HG03457 (cell line): Measurements from ENCODE around the gene KCNN3.

ENCODE experiments used
- ATAC-seq: cut with Tn5 transposase; IDR thresholded peaks from one replicate; pipeline ENCODE4 v1.9.1; 2021; ENCODE audit warnings: moderate number of reproducible peaks; ENCODE audit not compliant: unreplicated experiment

Gene KCNN3

GRCh38 chr1:154861607-154862094 lies 8.4 kb downstream of the KCNN3 start:
- ATAC-seq: no peak

- peak; percentile 58 for ATAC-seq
Measured at GRCh38 chr1:154860156-154860870, 9.8 kb downstream of the KCNN3 start.

GRCh38 chr1:154859786-154860155 lies 10.3 kb downstream of the KCNN3 start:
- ATAC-seq: peak; percentile 26

GRCh38 chr1:154859151-154859785 lies 10.8 kb downstream of the KCNN3 start:
- no peak for ATAC-seq

- no peak for ATAC-seq
Measured at GRCh38 chr1:154857441-154858215, 12.5 kb downstream of the KCNN3 start.

- ATAC-seq: no peak
Measured at GRCh38 chr1:154857022-154857421, 13.1 kb downstream of the KCNN3 start.

GRCh38 chr1:154856544-154856943 lies 13.5 kb downstream of the KCNN3 start:
- no peak for ATAC-seq

GRCh38 chr1:154856049-154856448 lies 14.0 kb downstream of the KCNN3 start:
- no peak for ATAC-seq

GRCh38 chr1:154855186-154855851 lies 14.8 kb downstream of the KCNN3 start:
- ATAC-seq: no peak

GRCh38 chr1:154852845-154853244 lies 17.2 kb downstream of the KCNN3 start:
- ATAC-seq: no peak

- ATAC-seq: no peak
Measured at GRCh38 chr1:154851392-154852177, 18.5 kb downstream of the KCNN3 start.

GRCh38 chr1:154849645-154850131 lies 20.4 kb downstream of the KCNN3 start:
- no peak for ATAC-seq

- ATAC-seq: no peak
Measured at GRCh38 chr1:154848983-154849382, 21.1 kb downstream of the KCNN3 start.

- no peak for ATAC-seq
Measured at GRCh38 chr1:154847891-154848290, 22.2 kb downstream of the KCNN3 start.

- no peak for ATAC-seq
Measured at GRCh38 chr1:154846565-154847442, 23.3 kb downstream of the KCNN3 start.

- ATAC-seq: no peak
Measured at GRCh38 chr1:154845879-154846278, 24.2 kb downstream of the KCNN3 start.

GRCh38 chr1:154845174-154845573 lies 24.9 kb downstream of the KCNN3 start:
- no peak for ATAC-seq

GRCh38 chr1:154844297-154844681 lies 25.8 kb downstream of the KCNN3 start:
- no peak for ATAC-seq

GRCh38 chr1:154843636-154844296 lies 26.3 kb downstream of the KCNN3 start:
- no peak for ATAC-seq
